HG03066 (cell line): ENCODE measurements around the gene ACTL6B.
A peak's percentile ranks its signal among the peaks of the same experiment; 100 is the strongest.
"Not testable (repeated sequence)": the region's sequence is repeated elsewhere in the genome, so short reads cannot be mapped to it uniquely, and the experiment has no call there.

Experiments used
- ATAC-seq: cut with Tn5 transposase; IDR thresholded peaks from one replicate; pipeline ENCODE4 v1.9.1; 2021; ENCODE audit warnings: low read depth; ENCODE audit not compliant: unreplicated experiment

Gene ACTL6B

GRCh38 chr7:100673302-100673941 is 17.2 kb upstream of the ACTL6B start, which contains the start of gene GNB2:
Gene GNB2, plus strand, starts transcription at chr7:100673740. Its CDS starts 2,526 bp downstream, at chr7:100676266.
- peak; percentile 65 for ATAC-seq

- no peak for ATAC-seq
Measured at GRCh38 chr7:100671353-100672327, 15.4 kb upstream of the ACTL6B start.

- no peak for ATAC-seq
Measured at GRCh38 chr7:100670074-100670473, 13.8 kb upstream of the ACTL6B start.

GRCh38 chr7:100669106-100669505 is 12.9 kb upstream of the ACTL6B start:
- ATAC-seq, result not testable (repeated sequence)

GRCh38 chr7:100668069-100668449 is 11.8 kb upstream of the ACTL6B start:
- no peak for ATAC-seq

GRCh38 chr7:100667331-100668068 is 11.3 kb upstream of the ACTL6B start:
- ATAC-seq, result no peak

GRCh38 chr7:100665168-100665726 is 9.0 kb upstream of the ACTL6B start:
- no peak for ATAC-seq

- ATAC-seq, result not testable (repeated sequence)
Measured at GRCh38 chr7:100662194-100662776, 6.0 kb upstream of the ACTL6B start.

GRCh38 chr7:100654908-100655831 is 1.1 kb downstream of the ACTL6B start:
- ATAC-seq, result no peak

GRCh38 chr7:100649826-100650565 is 6.3 kb downstream of the ACTL6B start:
- no peak for ATAC-seq

GRCh38 chr7:100642534-100642907 is 13.7 kb downstream of the ACTL6B start:
- no peak for ATAC-seq

- no peak for ATAC-seq
Measured at GRCh38 chr7:100641860-100642533, 14.3 kb downstream of the ACTL6B start.

- no peak for ATAC-seq
Measured at GRCh38 chr7:100641463-100641859, 14.8 kb downstream of the ACTL6B start, which contains the start of gene TFR2. Gene TFR2, minus strand, starts transcription at chr7:100641552. Its CDS starts 43 bp downstream, at chr7:100641509.

GRCh38 chr7:100640517-100641440 is 15.5 kb downstream of the ACTL6B start:
- ATAC-seq, result no peak

- ATAC-seq, result no peak
Measured at GRCh38 chr7:100639995-100640516, 16.2 kb downstream of the ACTL6B start.

GRCh38 chr7:100632951-100633717 is 23.1 kb downstream of the ACTL6B start:
- no peak for ATAC-seq
